Right lobe of liver (tissue), 6 donors: ENCODE results near the gene DECR2. TPM values are rescaled to one million over a fixed set of nuclear protein-coding genes. Genes with fewer than 3 reads are reported as not detected.

Experiments used
- ATAC-seq, 4 donors: fragments of 200-7000 bp; cut with Tn5 transposase; one replicate each; pipeline ENCODE4 v1.9.1; 2020; ENCODE audit warnings: mild to moderate bottlenecking in 4 of 4, moderate library complexity in 4 of 4
- DNase-seq, 3 donors: peaks; one replicate each; pipeline ENCODE4 v3.0.0-alpha.2; 2020
- H3K27ac ChIP-seq, 3 donors: fragments of 200-600 bp; one replicate each; pipeline ENCODE4 v1.8.0; 2022
- H3K27me3 ChIP-seq, 2 donors: fragments of 200-600 bp; one replicate each; pipeline ENCODE4 v1.8.0; 2022
- H3K36me3 ChIP-seq, 4 donors: fragments of 200-600 bp; sonication (generic) in 1 of 4; one replicate each; pipeline versions ENCODE4 v1.5.1 to v1.8.0; 2017 to 2022; ENCODE audit warnings: control low read depth in 1 of 4
- H3K4me1 ChIP-seq, 4 donors: fragments of 200-600 bp; sonication (generic) in 1 of 4; one replicate each; pipeline versions ENCODE4 v1.5.1 to v1.8.0; 2017 to 2022; ENCODE audit warnings: control low read depth in 1 of 4
- H3K4me3 ChIP-seq, 3 donors: fragments of 200-600 bp; one replicate each; pipeline ENCODE4 v1.8.0; 2022
- H3K9me3 ChIP-seq, 4 donors: fragments of 200-600 bp; sonication (generic) in 1 of 4; one replicate each; pipeline versions ENCODE4 v1.5.1 to v1.8.0; 2017 to 2022; ENCODE audit warnings: control low read depth in 1 of 4
- POLR2A ChIP-seq: fragments of 450-650 bp; IDR thresholded peaks from one replicate; pipeline ENCODE4 v1.6.1; 2017; ENCODE audit warnings: antibody characterized with exemption, mild to moderate bottlenecking
- WGBS: methylation state at CpG from one replicate; pipeline ENCODE4 v1.1.6; 2018; ENCODE audit warnings: low coverage, low lambda C conversion rate; ENCODE audit not compliant: insufficient coverage; ENCODE audit errors: missing lambda C conversion rate; 5-methylcytosine and 5-hydroxymethylcytosine counted together
- intact Hi-C, 2 donors: fragments of 100-400 bp; cut with DNase I; formaldehyde crosslinking; loops; one replicate each; pipeline versions ENCODE4 v1.11.2 to v1.14.1; 2022
- total RNA-seq, 6 experiments: library from RNA; depleted of rRNA in 2 of 6; stranded (reverse); fragments of >200 nt in 2 of 6; fragmentation: NEBNext Ultra II Directional in 3 of 6; extraction: Animal tissue kit (Norgen Biotek cat#: 25700) in 3 of 6; gene quantifications; one replicate each; pipeline versions ENCODE4 v1.1.0 to v1.2.4, GENCODE V29; 2016 to 2023
- TF ChIP-seq, protein P1 (sequence below), 4 donors: fragments of 200-600 bp in 3 of 4; fragments of 450-650 bp in 1 of 4; IDR thresholded peaks; one replicate each; pipeline versions ENCODE4 v1.5.1 to v1.8.0; 2016 to 2022; ENCODE audit warnings: antibody characterized with exemption in 4 of 4, mild to moderate bottlenecking in 2 of 4
- donor health status: DM: no; HTN: yes; CAD: no.
- donor health status: DM: no; HTN: no; CAD: no.
- donor health status: DM: no; HTN: no; CAD: no.
- donor health status: DM: no; HTN: yes; CAD: no.
- donor health status: DM: no; HTN: yes; CAD: no.

Gene DECR2
- total RNA-seq, 6 experiments from 2014 or later: 73.6 to 169 (median 97.0) TPM

GRCh38 chr16:363110-363765 lies 38.4 kb upstream of the DECR2 start:
- WGBS: 52% methylated on average over 5 of the region's 20 CpGs
- H3K4me1 ChIP-seq: no peaks in the 10 kb centered on the region
- no peaks in the 10 kb centered on the region for H3K27me3 ChIP-seq
- DNase-seq: no peak
- peaks cover 0 to 17% (median 0%) of the 10 kb centered on the region in 4 donors for H3K36me3 ChIP-seq
- intact Hi-C loops: loop anchor here in 1 of 2 donors (10.0 kb wide), 1 partner anchor 128 kb away; the partner anchor contains the start of gene FAM234A
- H3K4me3 ChIP-seq: no peak overlapping the region
- no peak for ATAC-seq
- no peak overlapping the region for H3K27ac ChIP-seq
- TF ChIP-seq, protein P1, sequence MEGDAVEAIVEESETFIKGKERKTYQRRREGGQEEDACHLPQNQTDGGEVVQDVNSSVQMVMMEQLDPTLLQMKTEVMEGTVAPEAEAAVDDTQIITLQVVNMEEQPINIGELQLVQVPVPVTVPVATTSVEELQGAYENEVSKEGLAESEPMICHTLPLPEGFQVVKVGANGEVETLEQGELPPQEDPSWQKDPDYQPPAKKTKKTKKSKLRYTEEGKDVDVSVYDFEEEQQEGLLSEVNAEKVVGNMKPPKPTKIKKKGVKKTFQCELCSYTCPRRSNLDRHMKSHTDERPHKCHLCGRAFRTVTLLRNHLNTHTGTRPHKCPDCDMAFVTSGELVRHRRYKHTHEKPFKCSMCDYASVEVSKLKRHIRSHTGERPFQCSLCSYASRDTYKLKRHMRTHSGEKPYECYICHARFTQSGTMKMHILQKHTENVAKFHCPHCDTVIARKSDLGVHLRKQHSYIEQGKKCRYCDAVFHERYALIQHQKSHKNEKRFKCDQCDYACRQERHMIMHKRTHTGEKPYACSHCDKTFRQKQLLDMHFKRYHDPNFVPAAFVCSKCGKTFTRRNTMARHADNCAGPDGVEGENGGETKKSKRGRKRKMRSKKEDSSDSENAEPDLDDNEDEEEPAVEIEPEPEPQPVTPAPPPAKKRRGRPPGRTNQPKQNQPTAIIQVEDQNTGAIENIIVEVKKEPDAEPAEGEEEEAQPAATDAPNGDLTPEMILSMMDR (IDR thresholded peaks at IDR 0.05): no peak
- no peak for TF ChIP-seq POLR2A
- no peaks in the 10 kb centered on the region for H3K9me3 ChIP-seq

DNA sequence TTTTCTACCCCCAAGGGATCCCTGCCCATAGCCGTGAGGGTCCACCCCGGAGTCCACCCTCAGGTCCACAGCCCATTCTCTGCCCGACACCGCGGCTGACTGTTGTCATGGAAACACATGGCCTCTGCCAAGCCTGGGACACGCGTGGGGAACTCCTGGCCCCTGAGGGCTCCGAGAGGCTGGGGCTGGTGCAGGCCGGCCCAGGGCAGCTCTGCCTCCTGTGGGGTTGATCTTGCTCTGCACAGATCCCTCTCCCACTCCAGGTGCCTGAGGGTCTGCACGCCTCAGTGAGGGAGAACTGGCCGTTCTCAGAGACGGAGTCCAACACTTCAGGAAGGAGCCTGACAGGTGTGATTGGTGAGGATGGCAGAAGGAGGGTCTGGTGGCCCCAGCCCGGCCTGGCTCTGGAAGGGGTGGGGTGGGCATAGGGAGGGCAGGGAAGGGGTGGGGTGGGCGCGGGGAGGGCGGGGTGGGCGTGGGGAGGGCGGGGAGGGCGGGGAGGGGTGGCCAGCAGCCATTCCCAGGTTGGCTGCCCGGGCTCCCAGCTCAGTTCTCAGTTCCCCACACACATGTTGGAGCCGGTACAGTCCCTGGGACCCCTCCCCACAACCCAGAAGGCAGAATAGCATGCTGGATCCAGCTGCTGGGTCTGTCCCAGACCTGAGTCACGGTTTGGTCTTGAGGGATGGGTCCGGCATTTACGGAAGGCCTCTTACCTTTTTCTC lies 37.8 kb upstream of the DECR2 start:
- whole genome bisulfite sequencing: 23% methylated on average over 11 of the region's 24 CpGs
- ATAC-seq: no peak
- Histone ChIP-seq H3K4me3 (no peak overlapping the region), H3K36me3 (peaks cover 0 to 24% (median 0%) of the 10 kb centered on the region in 4 donors), H3K27me3 (no peaks in the 10 kb centered on the region), H3K27ac (no peak overlapping the region), H3K9me3 (no peaks in the 10 kb centered on the region), H3K4me1 (no peaks in the 10 kb centered on the region)
- intact Hi-C loops: loop anchor here in 1 of 2 donors (10.0 kb wide), 1 partner anchor 129 kb away; the partner anchor contains the start of gene FAM234A
- no peak for TF ChIP-seq POLR2A
- TF ChIP-seq, protein P1 (IDR thresholded peaks at IDR 0.05): no peak
- no peak for DNase-seq

- DNase-seq: no peak
- no peak overlapping the region for H3K4me3 ChIP-seq
- peaks cover 0 to 25% (median 0%) of the 10 kb centered on the region in 4 donors for H3K36me3 ChIP-seq
- TF ChIP-seq POLR2A: no peak
- TF ChIP-seq, protein P1 (IDR thresholded peaks at IDR 0.05): no peak
- peaks cover 0 to 3% (median 2%) of the 10 kb centered on the region in 4 donors for H3K4me1 ChIP-seq
- 67% methylated on average over 5 of the region's 19 CpGs for WGBS
- intact Hi-C loops: loop anchor here in 1 of 2 donors (10.0 kb wide), 1 partner anchor 130 kb away; the partner anchor contains the start of gene FAM234A
- no peak for ATAC-seq
- H3K27me3 ChIP-seq: no peaks in the 10 kb centered on the region
- no peaks in the 10 kb centered on the region for H3K9me3 ChIP-seq
- no peak overlapping the region for H3K27ac ChIP-seq
Measured at GRCh38 chr16:364595-365491, 36.8 kb upstream of the DECR2 start.

GRCh38 chr16:366476-366875 lies 35.2 kb upstream of the DECR2 start:
- peaks cover 0 to 5% (median 2%) of the 10 kb centered on the region in 4 donors for H3K4me1 ChIP-seq
- H3K36me3 ChIP-seq: peaks cover 0 to 25% (median 0%) of the 10 kb centered on the region in 4 donors
- intact Hi-C loops: loop anchor here in 1 of 2 donors (10.0 kb wide), 1 partner anchor 132 kb away; the partner anchor contains the start of gene FAM234A
- H3K4me3 ChIP-seq: no peak overlapping the region
- TF ChIP-seq POLR2A: no peak
- TF ChIP-seq, protein P1 (IDR thresholded peaks at IDR 0.05): no peak
- H3K27me3 ChIP-seq: no peaks in the 10 kb centered on the region
- ATAC-seq: no peak
- WGBS: 100% methylated on average over 1 of the region's 10 CpGs
- no peak overlapping the region for H3K27ac ChIP-seq
- no peaks in the 10 kb centered on the region for H3K9me3 ChIP-seq
- no peak for DNase-seq
